OCI-LY1 (cell line): ENCODE measurements around the gene CGB3.
"Not testable (repeated sequence)": the region's sequence is repeated elsewhere in the genome, so short reads cannot be mapped to it uniquely, and the experiment has no call there.

Experiments used
- H2AFZ ChIP-seq: fragments of 200-600 bp; sonication (generic), shearing (Covaris generic); 2 replicates; pipeline ENCODE4 v1.6.0; 2014; ENCODE audit warnings: antibody characterized with exemption, mild to moderate bottlenecking, low read length
- H3F3A ChIP-seq: fragments of 200-600 bp; sonication (generic), shearing (Covaris generic); 2 replicates; pipeline ENCODE4 v1.6.0; 2014; ENCODE audit warnings: mild to moderate bottlenecking, antibody characterized with exemption, low read length, moderate library complexity; ENCODE audit not compliant: insufficient read depth
- H3K27ac ChIP-seq: fragments of 200-600 bp; sonication (generic); 2 replicates; pipeline ENCODE4 v1.5.1; 2014; ENCODE audit warnings: low read length, mixed run types, mild to moderate bottlenecking, low read depth; ENCODE audit not compliant: poor library complexity, severe bottlenecking
- H3K27me3 ChIP-seq: fragments of 200-600 bp; sonication (generic); 2 replicates; pipeline ENCODE4 v1.6.0; 2014; ENCODE audit warnings: antibody characterized with exemption, mild to moderate bottlenecking, low read length, moderate library complexity; ENCODE audit not compliant: insufficient read depth
- H3K36me3 ChIP-seq: fragments of 200-600 bp; sonication (generic); 2 replicates; pipeline ENCODE4 v1.6.1; 2014; ENCODE audit warnings: mild to moderate bottlenecking, antibody characterized with exemption, low read length, moderate library complexity, mixed read lengths; ENCODE audit not compliant: insufficient read depth
- H3K4me1 ChIP-seq: fragments of 200-600 bp; sonication (generic); 2 replicates; pipeline ENCODE4 v1.5.1; 2014; ENCODE audit warnings: mild to moderate bottlenecking, low read length, moderate library complexity; ENCODE audit not compliant: insufficient read depth, severe bottlenecking
- H3K4me2 ChIP-seq: fragments of 200-600 bp; sonication (generic), shearing (Covaris generic); 2 replicates; pipeline ENCODE4 v1.6.1; 2014; ENCODE audit warnings: low read length
- H3K4me3 ChIP-seq: fragments of 200-600 bp; sonication (generic); 2 replicates; pipeline ENCODE4 v1.5.1; 2014; ENCODE audit warnings: low read length, low read depth, mild to moderate bottlenecking, mixed read lengths; ENCODE audit not compliant: poor library complexity, severe bottlenecking
- H3K79me2 ChIP-seq: fragments of 200-600 bp; shearing (Covaris generic); 2 replicates; pipeline ENCODE4 v1.6.1; 2016; ENCODE audit warnings: mixed run types, low read length, mixed read lengths; ENCODE audit not compliant: insufficient read depth
- H3K9ac ChIP-seq: fragments of 200-600 bp; sonication (generic), shearing (Covaris generic); 2 replicates; pipeline ENCODE4 v1.6.1; 2014; ENCODE audit warnings: mild to moderate bottlenecking, low read length, mixed read lengths
- H3K9me2 ChIP-seq: fragments of 200-600 bp; sonication (generic), shearing (Covaris generic); 2 replicates; pipeline ENCODE4 v1.6.1; 2014; ENCODE audit warnings: low read depth, mild to moderate bottlenecking, low read length, mixed read lengths
- H3K9me3 ChIP-seq: fragments of 200-600 bp; shearing (Covaris generic); 2 replicates; pipeline ENCODE4 v1.6.1; 2014; ENCODE audit warnings: low read length, mixed read lengths
- H4K20me1 ChIP-seq: fragments of 200-600 bp; sonication (generic), shearing (Covaris generic); 2 replicates; pipeline ENCODE4 v1.6.0; 2016; ENCODE audit warnings: mild to moderate bottlenecking, low read length; ENCODE audit not compliant: insufficient read depth
- CTCF ChIP-seq: fragments of 200-600 bp; sonication (generic), shearing (Covaris generic); IDR thresholded peaks from 2 replicates; pipeline ENCODE4 v1.5.1; 2017; ENCODE audit warnings: mild to moderate bottlenecking, antibody characterized with exemption, low read length, moderate library complexity, mixed read lengths

The CGB3 gene

GRCh38 chr19:49031642-49032301, 7.6 kb upstream of the CGB3 start, which contains the start of gene CGB2:
TSS of gene CGB2 (plus strand) at chr19:49031890. CDS start at chr19:49032096, 206 bp downstream.
- TF ChIP-seq CTCF: peak; percentile 46; the same call in 1 of the 2 replicates
- H2AFZ ChIP-seq, H3K36me3 ChIP-seq, H3K27me3 ChIP-seq, H3K9ac ChIP-seq, H3K9me3 ChIP-seq, H3K4me2 ChIP-seq, H3K9me2 ChIP-seq, H3K4me3 ChIP-seq, H4K20me1 ChIP-seq, H3K27ac ChIP-seq, H3K79me2 ChIP-seq, H3K4me1 ChIP-seq, H3F3A ChIP-seq: not testable (repeated sequence)

GRCh38 chr19:49030323-49030722, 6.2 kb upstream of the CGB3 start:
- H4K20me1 ChIP-seq, H3K4me1 ChIP-seq, H3K27me3 ChIP-seq, H2AFZ ChIP-seq, H3K9ac ChIP-seq, H3K9me2 ChIP-seq, H3K4me3 ChIP-seq, H3K9me3 ChIP-seq, H3K4me2 ChIP-seq, H3F3A ChIP-seq, H3K27ac ChIP-seq, H3K36me3 ChIP-seq, H3K79me2 ChIP-seq: not testable (repeated sequence)

- not testable (repeated sequence) for H3K9ac ChIP-seq, H3K9me2 ChIP-seq, H3K4me3 ChIP-seq, H2AFZ ChIP-seq, H3K79me2 ChIP-seq, H3K27ac ChIP-seq, H3F3A ChIP-seq, H3K9me3 ChIP-seq, H3K4me2 ChIP-seq, H3K4me1 ChIP-seq, H3K36me3 ChIP-seq, H3K27me3 ChIP-seq, H4K20me1 ChIP-seq
Observed at GRCh38 chr19:49029749-49030148, 5.6 kb upstream of the CGB3 start.

GRCh38 chr19:49028686-49029085, 4.6 kb upstream of the CGB3 start:
- not testable (repeated sequence) for H3K9ac ChIP-seq, H3K36me3 ChIP-seq, H3K27me3 ChIP-seq, H4K20me1 ChIP-seq, H3K4me2 ChIP-seq, H2AFZ ChIP-seq, H3F3A ChIP-seq, H3K9me2 ChIP-seq, H3K79me2 ChIP-seq, H3K4me1 ChIP-seq, H3K27ac ChIP-seq, H3K9me3 ChIP-seq, H3K4me3 ChIP-seq

- not testable (repeated sequence) for H3K9me3 ChIP-seq, H3K4me2 ChIP-seq, H3K4me3 ChIP-seq, H3K9me2 ChIP-seq, H4K20me1 ChIP-seq, H3K36me3 ChIP-seq, H3K27me3 ChIP-seq, H2AFZ ChIP-seq, H3F3A ChIP-seq, H3K79me2 ChIP-seq, H3K27ac ChIP-seq, H3K9ac ChIP-seq
- H3K4me1 ChIP-seq: peaks cover 10% of the 10 kb centered on the region
Observed at GRCh38 chr19:49025599-49025998, 1.5 kb upstream of the CGB3 start.

GRCh38 chr19:49025088-49025487, 955 bp upstream of the CGB3 start:
- not testable (repeated sequence) for H3K9me3 ChIP-seq, H2AFZ ChIP-seq, H3K4me2 ChIP-seq, H3K4me3 ChIP-seq, H3K27me3 ChIP-seq, H3F3A ChIP-seq, H3K9ac ChIP-seq, H3K27ac ChIP-seq, H3K79me2 ChIP-seq, H3K36me3 ChIP-seq, H3K9me2 ChIP-seq, H4K20me1 ChIP-seq
- H3K4me1 ChIP-seq: peaks cover 15% of the 10 kb centered on the region
